Measurements from ENCODE around the gene WDR62.
"Not testable (repeated sequence)": the region's sequence is repeated elsewhere in the genome, so short reads cannot be mapped to it uniquely, and the experiment has no call there.

WDR62 gene

GRCh38 chr19:36060430-36060829 is 5.7 kb downstream of the WDR62 start:
- Histone ChIP-seq H3K9me3 (ENCODE audit: insufficient read depth, low read depth, low read length) (no peaks in the 10 kb centered on the region), H3K36me3 (ENCODE audit: insufficient read depth, low read length) (peaks cover 67% of the 10 kb centered on the region), H3K9ac (ENCODE audit: low read depth, low read length) (no peak overlapping the region), H3K27me3 (ENCODE audit: insufficient read depth, low read length) (no peaks in the 10 kb centered on the region), H3K4me3 (ENCODE audit: low read length) (no peak overlapping the region), H3K27ac (ENCODE audit: low read depth, low read length) (no peak overlapping the region), H3K4me1 (ENCODE audit: insufficient read depth, low read length) (peaks cover 7% of the 10 kb centered on the region)
- 92% methylated on average over 4 of the region's 4 CpGs for whole genome bisulfite sequencing

- WGBS = 95% methylated on average over 2 of the region's 2 CpGs
- Histone ChIP-seq H3K27ac (ENCODE audit: low read depth, low read length) (no peak overlapping the region), H3K9ac (ENCODE audit: low read depth, low read length) (no peak overlapping the region), H3K9me3 (ENCODE audit: insufficient read depth, low read depth, low read length) (no peaks in the 10 kb centered on the region), H3K36me3 (ENCODE audit: insufficient read depth, low read length) (peaks cover 76% of the 10 kb centered on the region), H3K4me3 (ENCODE audit: low read length) (no peak overlapping the region), H3K27me3 (ENCODE audit: insufficient read depth, low read length) (no peaks in the 10 kb centered on the region), H3K4me1 (ENCODE audit: insufficient read depth, low read length) (peaks cover under 1% of the 10 kb centered on the region; the same call in 1 of the 2 replicates)
Measured at GRCh38 chr19:36061367-36061766, 6.7 kb downstream of the WDR62 start.

- WGBS = 97% methylated on average over 8 of the region's 8 CpGs
- H3K4me3 ChIP-seq (ENCODE audit: low read length) = no peak overlapping the region
- no peaks in the 10 kb centered on the region for H3K9me3 ChIP-seq (ENCODE audit: insufficient read depth, low read depth, low read length)
- peaks cover 75% of the 10 kb centered on the region for H3K36me3 ChIP-seq (ENCODE audit: insufficient read depth, low read length)
- H3K9ac ChIP-seq (ENCODE audit: low read depth, low read length) = no peak overlapping the region
- H3K4me1 ChIP-seq (ENCODE audit: insufficient read depth, low read length) = no peaks in the 10 kb centered on the region
- no peaks in the 10 kb centered on the region for H3K27me3 ChIP-seq (ENCODE audit: insufficient read depth, low read length)
- no peak overlapping the region for H3K27ac ChIP-seq (ENCODE audit: low read depth, low read length)
Measured at GRCh38 chr19:36064826-36065225, 10.1 kb downstream of the WDR62 start.

GRCh38 chr19:36067681-36068080 is 13.0 kb downstream of the WDR62 start:
- H3K4me3 ChIP-seq (ENCODE audit: low read length) = no peak overlapping the region
- H3K27me3 ChIP-seq (ENCODE audit: insufficient read depth, low read length) = no peaks in the 10 kb centered on the region
- 91% methylated on average over 11 of the region's 11 CpGs for WGBS
- H3K4me1 ChIP-seq (ENCODE audit: insufficient read depth, low read length) = no peaks in the 10 kb centered on the region
- no peak overlapping the region for H3K27ac ChIP-seq (ENCODE audit: low read depth, low read length)
- H3K36me3 ChIP-seq (ENCODE audit: insufficient read depth, low read length) = peaks cover 74% of the 10 kb centered on the region
- H3K9me3 ChIP-seq (ENCODE audit: insufficient read depth, low read depth, low read length) = no peaks in the 10 kb centered on the region
- no peak overlapping the region for H3K9ac ChIP-seq (ENCODE audit: low read depth, low read length)

- H3K27me3 ChIP-seq (ENCODE audit: insufficient read depth, low read length); H3K9me3 ChIP-seq (ENCODE audit: insufficient read depth, low read depth, low read length); H3K27ac ChIP-seq (ENCODE audit: low read depth, low read length); H3K4me3 ChIP-seq (ENCODE audit: low read length); H3K4me1 ChIP-seq (ENCODE audit: insufficient read depth, low read length); H3K9ac ChIP-seq (ENCODE audit: low read depth, low read length): not testable (repeated sequence)
- peaks cover 79% of the 10 kb centered on the region for H3K36me3 ChIP-seq (ENCODE audit: insufficient read depth, low read length)
- 97% methylated on average over 55 of the region's 57 CpGs for WGBS
Measured at GRCh38 chr19:36068810-36069499, 14.3 kb downstream of the WDR62 start.

- no peak overlapping the region for H3K9ac ChIP-seq (ENCODE audit: low read depth, low read length)
- no peaks in the 10 kb centered on the region for H3K27me3 ChIP-seq (ENCODE audit: insufficient read depth, low read length)
- H3K9me3 ChIP-seq (ENCODE audit: insufficient read depth, low read depth, low read length) = no peaks in the 10 kb centered on the region
- no peaks in the 10 kb centered on the region for H3K4me1 ChIP-seq (ENCODE audit: insufficient read depth, low read length)
- WGBS = 87% methylated on average over 8 of the region's 8 CpGs
- no peak overlapping the region for H3K27ac ChIP-seq (ENCODE audit: low read depth, low read length)
- peaks cover 83% of the 10 kb centered on the region for H3K36me3 ChIP-seq (ENCODE audit: insufficient read depth, low read length)
- no peak overlapping the region for H3K4me3 ChIP-seq (ENCODE audit: low read length)
Measured at GRCh38 chr19:36072081-36072480, 17.4 kb downstream of the WDR62 start.

- H3K36me3 ChIP-seq (ENCODE audit: insufficient read depth, low read length) = peaks cover 83% of the 10 kb centered on the region
- WGBS = 88% methylated on average over 10 of the region's 10 CpGs
Measured at GRCh38 chr19:36073121-36073876, 18.6 kb downstream of the WDR62 start.

GRCh38 chr19:36079389-36079945 is 24.8 kb downstream of the WDR62 start:
- no peak overlapping the region for H3K9ac ChIP-seq (ENCODE audit: low read depth, low read length)
- H3K9me3 ChIP-seq (ENCODE audit: insufficient read depth, low read depth, low read length) = no peaks in the 10 kb centered on the region
- no peak overlapping the region for H3K4me3 ChIP-seq (ENCODE audit: low read length)
- peaks cover 87% of the 10 kb centered on the region for H3K36me3 ChIP-seq (ENCODE audit: insufficient read depth, low read length)
- 100% methylated on average over 2 of the region's 3 CpGs for WGBS
- H3K27ac ChIP-seq (ENCODE audit: low read depth, low read length) = no peak overlapping the region
- H3K4me1 ChIP-seq (ENCODE audit: insufficient read depth, low read length) = no peaks in the 10 kb centered on the region
- no peaks in the 10 kb centered on the region for H3K27me3 ChIP-seq (ENCODE audit: insufficient read depth, low read length)

More at GRCh38 chr19:36073121-36073876, 18.6 kb downstream of the WDR62 start:
- Histone ChIP-seq H3K27me3 (ENCODE audit: insufficient read depth, low read length) (no peaks in the 10 kb centered on the region), H3K9ac (ENCODE audit: low read depth, low read length) (no peak overlapping the region), H3K4me3 (ENCODE audit: low read length) (no peak overlapping the region), H3K4me1 (ENCODE audit: insufficient read depth, low read length) (no peaks in the 10 kb centered on the region), H3K27ac (ENCODE audit: low read depth, low read length) (no peak overlapping the region), H3K9me3 (ENCODE audit: insufficient read depth, low read depth, low read length) (no peaks in the 10 kb centered on the region)

- H3K4me3 ChIP-seq (ENCODE audit: low read length) = no peak overlapping the region
- H3K27ac ChIP-seq (ENCODE audit: low read depth, low read length) = no peak overlapping the region
- no peaks in the 10 kb centered on the region for H3K4me1 ChIP-seq (ENCODE audit: insufficient read depth, low read length)
- WGBS = 93% methylated on average over 3 of the region's 3 CpGs
- peaks cover 87% of the 10 kb centered on the region for H3K36me3 ChIP-seq (ENCODE audit: insufficient read depth, low read length)
- no peak overlapping the region for H3K9ac ChIP-seq (ENCODE audit: low read depth, low read length)
- H3K27me3 ChIP-seq (ENCODE audit: insufficient read depth, low read length) = no peaks in the 10 kb centered on the region
- no peaks in the 10 kb centered on the region for H3K9me3 ChIP-seq (ENCODE audit: insufficient read depth, low read depth, low read length)
Measured at GRCh38 chr19:36081385-36081784, 26.7 kb downstream of the WDR62 start.

- no peaks in the 10 kb centered on the region for H3K9me3 ChIP-seq (ENCODE audit: insufficient read depth, low read depth, low read length)
Measured at GRCh38 chr19:36081894-36082293, 27.2 kb downstream of the WDR62 start.

GRCh38 chr19:36082916-36083315 is 28.2 kb downstream of the WDR62 start:
- 95% methylated on average over 13 of the region's 13 CpGs for WGBS
- peaks cover 85% of the 10 kb centered on the region for H3K36me3 ChIP-seq (ENCODE audit: insufficient read depth, low read length)

More at GRCh38 chr19:36081894-36082293, 27.2 kb downstream of the WDR62 start:
- WGBS = 93% methylated on average over 7 of the region's 7 CpGs
- no peak overlapping the region for H3K4me3 ChIP-seq (ENCODE audit: low read length)
- H3K36me3 ChIP-seq (ENCODE audit: insufficient read depth, low read length) = peaks cover 87% of the 10 kb centered on the region
- H3K4me1 ChIP-seq (ENCODE audit: insufficient read depth, low read length) = no peaks in the 10 kb centered on the region
- no peaks in the 10 kb centered on the region for H3K27me3 ChIP-seq (ENCODE audit: insufficient read depth, low read length)
- no peak overlapping the region for H3K9ac ChIP-seq (ENCODE audit: low read depth, low read length)
- H3K27ac ChIP-seq (ENCODE audit: low read depth, low read length) = no peak overlapping the region

More at GRCh38 chr19:36082916-36083315, 28.2 kb downstream of the WDR62 start:
- no peaks in the 10 kb centered on the region for H3K9me3 ChIP-seq (ENCODE audit: insufficient read depth, low read depth, low read length)
- H3K27me3 ChIP-seq (ENCODE audit: insufficient read depth, low read length) = no peaks in the 10 kb centered on the region
- no peak overlapping the region for H3K9ac ChIP-seq (ENCODE audit: low read depth, low read length)
- H3K27ac ChIP-seq (ENCODE audit: low read depth, low read length) = no peak overlapping the region
- H3K4me3 ChIP-seq (ENCODE audit: low read length) = no peak overlapping the region
- H3K4me1 ChIP-seq (ENCODE audit: insufficient read depth, low read length) = no peaks in the 10 kb centered on the region
